Measurements from ENCODE around the gene KCNJ9. TPM values are rescaled to one million over a fixed set of nuclear protein-coding genes. Genes with fewer than 3 reads are reported as not detected.

KCNJ9 gene
- total RNA-seq, 1 donor from 2014 or later = not detected

- DNase-seq (ENCODE audit: low spot score) = no peak
Observed at GRCh38 chr1:160066829-160067745, 14.3 kb upstream of the KCNJ9 start.

- DNase-seq (ENCODE audit: low spot score) = no peak
Observed at GRCh38 chr1:160068225-160068624, 13.1 kb upstream of the KCNJ9 start.

DNA sequence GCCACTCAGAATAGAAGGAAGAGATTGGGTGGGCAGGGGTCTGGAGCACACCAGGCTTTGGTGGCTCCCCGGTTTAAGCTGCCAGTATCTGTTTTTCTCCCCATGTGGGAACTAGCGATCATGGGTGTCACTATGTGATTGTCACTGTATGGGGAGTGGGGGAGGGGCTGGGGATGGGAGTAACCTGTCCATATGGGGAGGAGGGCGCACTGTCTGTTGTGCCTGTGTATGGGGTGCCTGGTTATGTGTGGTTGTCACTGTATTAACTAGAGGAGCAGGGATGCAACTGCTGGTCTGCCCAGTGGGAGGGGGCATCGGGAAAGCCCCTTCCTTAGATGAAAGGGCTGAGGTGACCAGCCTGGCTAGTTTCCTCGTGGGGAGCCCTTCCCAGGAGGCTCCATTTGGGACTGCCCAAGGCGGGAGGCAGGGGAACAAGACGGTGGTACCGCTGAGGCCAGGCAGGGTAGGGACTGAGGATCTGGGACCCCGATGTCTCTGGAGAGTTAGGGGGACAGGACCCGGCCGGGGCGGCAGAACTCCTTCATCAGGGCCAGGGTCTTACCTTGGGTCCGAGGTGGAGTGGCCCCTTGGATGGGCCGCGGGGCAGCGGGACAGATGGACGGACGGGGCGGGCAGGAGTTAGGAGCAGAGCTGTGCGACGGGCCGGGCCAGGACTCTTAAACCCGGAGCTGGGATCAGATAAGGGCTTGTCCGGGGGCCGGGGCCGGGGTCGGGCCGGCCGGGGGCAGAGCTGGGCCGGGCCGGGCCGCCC is 11.7 kb upstream of the KCNJ9 start, which contains the start of gene KCNJ10:
Gene KCNJ10, minus strand, starts transcription at position 701 of the 772 bp plus-strand sequence. CDS start 27,628 bp downstream, outside the sequence.
- no peak for DNase-seq (ENCODE audit: low spot score)

- DNase-seq (ENCODE audit: low spot score) = peak; percentile 85
Observed at GRCh38 chr1:160070243-160071163, 10.8 kb upstream of the KCNJ9 start.

- DNase-seq (ENCODE audit: low spot score) = no peak
Observed at GRCh38 chr1:160071289-160071688, 10.0 kb upstream of the KCNJ9 start.

- no peak for DNase-seq (ENCODE audit: low spot score)
Observed at GRCh38 chr1:160074865-160075264, 6.5 kb upstream of the KCNJ9 start.

- DNase-seq (ENCODE audit: low spot score) = no peak
Observed at GRCh38 chr1:160075836-160076235, 5.5 kb upstream of the KCNJ9 start.

- DNase-seq (ENCODE audit: low spot score) = no peak
Observed at GRCh38 chr1:160076295-160076694, 5.0 kb upstream of the KCNJ9 start.

DNA sequence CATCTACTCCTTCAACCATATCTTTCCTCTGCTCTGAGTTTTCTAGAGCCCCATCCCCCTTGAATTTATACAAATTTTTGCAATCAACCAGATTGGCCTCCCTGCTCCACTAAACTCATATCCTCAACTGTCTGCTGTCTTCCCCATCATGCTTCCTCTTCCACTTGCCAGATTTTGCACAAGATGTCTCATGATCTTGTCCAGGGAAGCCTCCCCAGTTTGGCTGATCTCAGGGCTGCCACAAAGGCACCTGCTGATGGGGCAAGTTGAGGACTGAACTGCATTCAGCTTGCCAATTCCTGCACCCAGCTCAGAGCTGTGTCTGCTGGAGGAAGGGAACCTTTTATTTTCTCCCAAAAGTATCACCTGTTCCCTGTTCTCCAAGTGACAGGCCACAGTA is 3.9 kb upstream of the KCNJ9 start:
- DNase-seq (ENCODE audit: low spot score) = no peak

- no peak for DNase-seq (ENCODE audit: low spot score)
Observed at GRCh38 chr1:160078512-160079195, 2.7 kb upstream of the KCNJ9 start.

DNA sequence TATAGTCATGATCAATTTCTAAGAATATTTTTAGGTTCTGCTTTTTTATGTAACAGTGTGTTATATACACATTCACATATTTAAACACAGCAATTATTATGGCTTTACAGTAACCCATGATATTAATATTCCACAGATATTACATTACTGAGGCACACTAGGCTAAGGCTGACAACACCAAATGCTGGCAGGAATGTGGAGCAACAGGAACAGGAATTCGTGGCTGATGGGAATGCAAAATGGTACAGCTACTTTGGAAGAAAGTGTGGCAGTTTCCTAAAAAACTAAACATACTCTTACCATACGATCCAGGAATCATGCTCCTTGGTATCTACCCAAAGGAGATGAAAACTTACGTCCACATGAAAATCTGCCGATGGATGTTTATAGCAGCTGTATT is 1.9 kb upstream of the KCNJ9 start:
- DNase-seq (ENCODE audit: low spot score) = no peak

GRCh38 chr1:160080381-160081100 is 797 bp upstream of the KCNJ9 start:
- DNase-seq (ENCODE audit: low spot score) = no peak

GRCh38 chr1:160082487-160082886 is 1.1 kb downstream of the KCNJ9 start:
- DNase-seq (ENCODE audit: low spot score) = no peak

GRCh38 chr1:160082926-160083325 is 1.6 kb downstream of the KCNJ9 start:
- no peak for DNase-seq (ENCODE audit: low spot score)

DNA sequence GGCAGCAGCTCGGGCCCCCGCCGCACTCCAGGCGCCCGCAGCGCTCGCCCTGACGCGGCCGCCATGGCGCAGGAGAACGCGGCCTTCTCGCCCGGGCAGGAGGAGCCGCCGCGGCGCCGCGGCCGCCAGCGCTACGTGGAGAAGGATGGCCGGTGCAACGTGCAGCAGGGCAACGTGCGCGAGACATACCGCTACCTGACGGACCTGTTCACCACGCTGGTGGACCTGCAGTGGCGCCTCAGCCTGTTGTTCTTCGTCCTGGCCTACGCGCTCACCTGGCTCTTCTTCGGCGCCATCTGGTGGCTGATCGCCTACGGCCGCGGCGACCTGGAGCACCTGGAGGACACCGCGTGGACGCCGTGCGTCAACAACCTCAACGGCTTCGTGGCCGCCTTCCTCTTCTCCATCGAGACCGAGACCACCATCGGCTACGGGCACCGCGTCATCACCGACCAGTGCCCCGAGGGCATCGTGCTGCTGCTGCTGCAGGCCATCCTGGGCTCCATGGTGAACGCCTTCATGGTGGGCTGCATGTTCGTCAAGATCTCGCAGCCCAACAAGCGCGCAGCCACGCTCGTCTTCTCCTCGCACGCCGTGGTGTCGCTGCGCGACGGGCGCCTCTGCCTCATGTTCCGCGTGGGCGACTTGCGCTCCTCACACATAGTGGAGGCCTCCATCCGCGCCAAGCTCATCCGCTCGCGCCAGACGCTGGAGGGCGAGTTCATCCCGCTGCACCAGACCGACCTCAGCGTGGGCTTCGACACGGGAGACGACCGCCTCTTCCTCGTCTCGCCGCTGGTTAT is 2.8 kb downstream of the KCNJ9 start:
- peak; percentile 38 for DNase-seq (ENCODE audit: low spot score)

GRCh38 chr1:160084771-160085321 is 3.5 kb downstream of the KCNJ9 start:
- DNase-seq (ENCODE audit: low spot score) = no peak

- peak; percentile 59 for DNase-seq (ENCODE audit: low spot score)
Observed at GRCh38 chr1:160085686-160086455, 4.5 kb downstream of the KCNJ9 start.

- no peak for DNase-seq (ENCODE audit: low spot score)
Observed at GRCh38 chr1:160086456-160086892, 5.1 kb downstream of the KCNJ9 start.
